OCI-LY7 (cell line): ENCODE measurements around the gene EFHD1. TPM values are rescaled to one million over a fixed set of nuclear protein-coding genes. Genes with fewer than 3 reads are reported as not detected.

Experiments
- BruUV-seq: library from RNA; stranded (reverse); fragments of 400-500 nt; replicated peaks from 2 replicates; lab custom pipeline; 2021; lab: Mats Ljungman, UMichigan
- CTCF ChIA-PET: fragments of 300-600 bp; sonication (Branson Sonifier 250); formaldehyde crosslinking; loops from one replicate; lab custom pipeline; 2022; ENCODE audit warnings: antibody characterized with exemption; ENCODE audit not compliant: unreplicated experiment; lab: Charles Lee
- POLR2A ChIA-PET: fragments of 300-600 bp; sonication (Branson Sonifier 250); formaldehyde crosslinking; loops from one replicate; lab custom pipeline; 2022; ENCODE audit warnings: antibody characterized with exemption; lab: Charles Lee
- DNase-seq: peaks from one replicate; pipeline ENCODE4 v3.0.0-alpha.2; 2015; ENCODE audit warnings: low spot score
- H2AFZ ChIP-seq: fragments of 200-600 bp; sonication (generic), shearing (Covaris generic); 2 replicates; pipeline ENCODE4 v1.6.1; 2014; ENCODE audit warnings: mild to moderate bottlenecking, antibody characterized with exemption, low read length, moderate library complexity
- H3K27ac ChIP-seq: fragments of 200-600 bp; sonication (generic); 2 replicates; pipeline ENCODE4 v1.5.1; 2014; ENCODE audit warnings: mixed run types, low read depth, mild to moderate bottlenecking, moderate library complexity, low read length, inconsistent platforms; ENCODE audit not compliant: poor library complexity, severe bottlenecking
- H3K36me3 ChIP-seq: fragments of 200-600 bp; sonication (generic); 2 replicates; pipeline ENCODE4 v1.6.1; 2014; ENCODE audit warnings: mild to moderate bottlenecking, antibody characterized with exemption, low read length, moderate library complexity, mixed read lengths; ENCODE audit not compliant: insufficient read depth
- H3K4me1 ChIP-seq: fragments of 200-600 bp; sonication (generic); 2 replicates; pipeline ENCODE4 v1.5.1; 2014; ENCODE audit warnings: mild to moderate bottlenecking, low read length; ENCODE audit not compliant: insufficient read depth, poor library complexity, severe bottlenecking
- H3K4me2 ChIP-seq: fragments of 200-600 bp; sonication (generic); 2 replicates; pipeline ENCODE4 v1.6.1; 2014; ENCODE audit warnings: mild to moderate bottlenecking, low read length
- H3K4me3 ChIP-seq: fragments of 200-600 bp; sonication (generic); 2 replicates; pipeline ENCODE4 v1.5.1; 2014; ENCODE audit warnings: mild to moderate bottlenecking, low read depth, low read length; ENCODE audit not compliant: poor library complexity, severe bottlenecking
- H3K79me2 ChIP-seq: fragments of 200-600 bp; sonication (generic); 2 replicates; pipeline ENCODE4 v1.6.1; 2016; ENCODE audit warnings: low read depth, mild to moderate bottlenecking, low read length, moderate library complexity, mixed read lengths; ENCODE audit not compliant: insufficient read depth
- H3K9me2 ChIP-seq: fragments of 200-600 bp; sonication (generic); 2 replicates; pipeline ENCODE4 v1.6.1; 2016; ENCODE audit warnings: mild to moderate bottlenecking, low read length, mixed read lengths; ENCODE audit not compliant: insufficient read depth
- H3K9me3 ChIP-seq: fragments of 200-600 bp; sonication (generic); 2 replicates; pipeline ENCODE4 v1.6.1; 2014; ENCODE audit warnings: mild to moderate bottlenecking, mixed run types, low read length, mixed read lengths
- H4K20me1 ChIP-seq: fragments of 200-600 bp; sonication (generic); 2 replicates; pipeline ENCODE4 v1.6.1; 2014; ENCODE audit warnings: mild to moderate bottlenecking, antibody characterized with exemption, low read length, moderate library complexity, mixed read lengths; ENCODE audit not compliant: insufficient read depth
- EZH2phosphoT487 ChIP-seq: fragments of 200-600 bp; sonication (generic); IDR thresholded peaks from 2 replicates; pipeline ENCODE4 v1.6.1; 2018; ENCODE audit warnings: low read depth, borderline replicate concordance, mild to moderate bottlenecking, mixed run types, antibody characterized with exemption, low read length, moderate library complexity, mixed read lengths
- intact Hi-C: fragments of 100-400 bp; cut with micrococcal nuclease; formaldehyde crosslinking; loops from one replicate; pipeline ENCODE4 v1.10.0; 2022; ENCODE audit not compliant: unreplicated experiment
- total RNA-seq, 2 experiments: library from RNA; depleted of rRNA in 1 of 2; stranded (reverse); fragments of >200 nt in 1 of 2; shearing (Covaris generic) in 1 of 2; gene quantifications; 2 replicates each; pipeline ENCODE4 v1.2.3, GENCODE V29; 2014 to 2022
- TF ChIP-seq, protein P1 (sequence below): fragments of 200-600 bp; sonication (generic); conservative IDR thresholded peaks from 2 replicates; pipeline ENCODE4 v1.5.1; 2014; ENCODE audit warnings: mild to moderate bottlenecking, antibody characterized with exemption, low read length, moderate library complexity, mixed read lengths

The EFHD1 gene
- total RNA-seq, 2 experiments from 2014 or later = not detected

DNA sequence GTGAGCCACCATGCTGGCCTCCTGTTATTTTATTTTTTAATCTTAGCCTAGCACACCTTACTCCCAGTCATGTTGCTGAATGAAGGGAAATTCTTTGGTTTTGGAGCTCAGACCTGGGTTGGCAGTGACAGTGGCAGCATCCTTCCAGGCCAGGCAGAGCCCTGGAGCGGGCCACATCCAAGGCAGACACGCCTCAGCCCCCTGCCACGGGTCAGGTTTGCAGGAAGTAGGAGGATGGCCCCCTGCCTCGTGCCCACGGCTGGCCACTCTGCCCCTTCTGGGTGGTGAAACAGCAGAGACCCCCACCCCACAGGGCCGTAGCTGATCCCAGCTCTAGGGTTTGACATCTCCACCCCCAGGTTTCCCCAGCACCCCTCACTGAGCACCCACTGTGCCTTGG, 11.7 kb downstream of the EFHD1 start:
- ChIA-PET POLR2A (interaction anchor here (0.6 kb wide), 1 partner anchor 71 kb away, joined by 3 read pairs; no protein-coding TSS in a partner anchor), CTCF (no interaction called here)
- intact Hi-C loops = no loop called here
- DNase-seq = no peak
- no peak overlapping the region for H3K4me3 ChIP-seq
- no TSS peak for BruUV-seq
- H3K36me3 ChIP-seq = no peaks in the 10 kb centered on the region
- H3K9me2 ChIP-seq = no peaks in the 10 kb centered on the region
- no peak overlapping the region for H2AFZ ChIP-seq
- H3K79me2 ChIP-seq = no peaks in the 10 kb centered on the region
- no peaks in the 10 kb centered on the region for H3K9me3 ChIP-seq
- H3K4me1 ChIP-seq = no peaks in the 10 kb centered on the region
- H3K27ac ChIP-seq = no peak overlapping the region
- H4K20me1 ChIP-seq = no peaks in the 10 kb centered on the region
- no peak overlapping the region for H3K4me2 ChIP-seq
- TF ChIP-seq, protein P1, sequence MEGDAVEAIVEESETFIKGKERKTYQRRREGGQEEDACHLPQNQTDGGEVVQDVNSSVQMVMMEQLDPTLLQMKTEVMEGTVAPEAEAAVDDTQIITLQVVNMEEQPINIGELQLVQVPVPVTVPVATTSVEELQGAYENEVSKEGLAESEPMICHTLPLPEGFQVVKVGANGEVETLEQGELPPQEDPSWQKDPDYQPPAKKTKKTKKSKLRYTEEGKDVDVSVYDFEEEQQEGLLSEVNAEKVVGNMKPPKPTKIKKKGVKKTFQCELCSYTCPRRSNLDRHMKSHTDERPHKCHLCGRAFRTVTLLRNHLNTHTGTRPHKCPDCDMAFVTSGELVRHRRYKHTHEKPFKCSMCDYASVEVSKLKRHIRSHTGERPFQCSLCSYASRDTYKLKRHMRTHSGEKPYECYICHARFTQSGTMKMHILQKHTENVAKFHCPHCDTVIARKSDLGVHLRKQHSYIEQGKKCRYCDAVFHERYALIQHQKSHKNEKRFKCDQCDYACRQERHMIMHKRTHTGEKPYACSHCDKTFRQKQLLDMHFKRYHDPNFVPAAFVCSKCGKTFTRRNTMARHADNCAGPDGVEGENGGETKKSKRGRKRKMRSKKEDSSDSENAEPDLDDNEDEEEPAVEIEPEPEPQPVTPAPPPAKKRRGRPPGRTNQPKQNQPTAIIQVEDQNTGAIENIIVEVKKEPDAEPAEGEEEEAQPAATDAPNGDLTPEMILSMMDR = no peak
- TF ChIP-seq EZH2phosphoT487 = no peak

DNA sequence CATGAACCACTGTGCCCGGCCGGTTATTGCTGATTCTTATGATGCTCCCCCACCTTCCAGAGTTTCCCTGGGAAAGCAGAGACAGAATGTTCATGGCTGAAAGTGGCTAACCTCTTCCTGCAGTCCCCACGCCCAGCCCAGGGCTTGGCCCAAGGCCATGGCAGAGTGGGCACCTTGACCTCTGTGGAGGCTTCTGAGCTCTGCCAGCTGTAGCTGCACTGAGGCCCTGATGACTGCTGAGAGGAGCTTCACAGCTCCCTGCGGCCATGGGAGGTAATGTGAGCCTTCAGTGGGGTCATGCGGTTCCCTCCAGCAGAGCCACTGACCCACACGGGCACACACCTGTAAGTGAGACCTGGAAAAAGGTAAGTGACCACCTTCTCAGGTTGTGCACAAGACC, 13.3 kb downstream of the EFHD1 start:
- H3K79me2 ChIP-seq = no peaks in the 10 kb centered on the region
- no peaks in the 10 kb centered on the region for H3K9me2 ChIP-seq
- H3K9me3 ChIP-seq = no peaks in the 10 kb centered on the region
- POLR2A ChIA-PET = no interaction called here
- no peak overlapping the region for H3K4me2 ChIP-seq
- no peak for DNase-seq
- CTCF ChIA-PET = no interaction called here
- intact Hi-C loops = no loop called here
- BruUV-seq = no TSS peak
- H3K4me3 ChIP-seq = no peak overlapping the region
- TF ChIP-seq EZH2phosphoT487 = no peak
- TF ChIP-seq, protein P1 = no peak
- no peak overlapping the region for H3K27ac ChIP-seq
- no peaks in the 10 kb centered on the region for H4K20me1 ChIP-seq
- H3K36me3 ChIP-seq = no peaks in the 10 kb centered on the region
- no peak overlapping the region for H2AFZ ChIP-seq
- no peaks in the 10 kb centered on the region for H3K4me1 ChIP-seq

DNA sequence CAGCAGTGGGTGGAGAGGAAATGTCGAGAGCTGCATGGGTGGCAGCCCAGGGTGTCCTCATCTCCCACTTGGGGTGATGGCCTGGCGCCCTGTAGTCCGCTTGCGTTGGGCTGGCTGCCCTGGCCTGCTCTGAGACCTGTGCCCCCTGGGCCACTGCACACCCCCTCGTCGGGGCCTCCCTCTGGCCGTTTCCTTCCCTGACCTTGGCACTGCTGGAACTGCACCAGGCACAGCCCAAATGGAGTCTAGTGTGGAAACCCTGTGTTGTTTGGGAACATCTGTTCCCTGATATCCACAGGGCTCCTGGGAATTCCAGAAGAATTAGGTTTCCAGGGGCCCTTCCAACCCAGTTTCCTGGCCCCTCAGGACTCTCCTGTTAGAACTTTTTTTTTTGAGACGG, 13.9 kb downstream of the EFHD1 start:
- Histone ChIP-seq H3K4me3 (no peak overlapping the region), H3K9me3 (no peaks in the 10 kb centered on the region), H2AFZ (no peak overlapping the region), H3K79me2 (no peaks in the 10 kb centered on the region), H3K36me3 (no peaks in the 10 kb centered on the region), H3K4me2 (no peak overlapping the region), H3K9me2 (no peaks in the 10 kb centered on the region), H3K4me1 (no peaks in the 10 kb centered on the region), H3K27ac (no peak overlapping the region), H4K20me1 (no peaks in the 10 kb centered on the region)
- BruUV-seq = no TSS peak
- ChIA-PET POLR2A (no interaction called here), CTCF (no interaction called here)
- TF ChIP-seq, protein P1 = no peak
- TF ChIP-seq EZH2phosphoT487 = no peak
- intact Hi-C loops = no loop called here
- DNase-seq = no peak
